Measurements from ENCODE around the gene MRGPRX1. TPM values are rescaled to one million over a fixed set of nuclear protein-coding genes. Genes with fewer than 3 reads are reported as not detected.

Gene MRGPRX1
- total and polyA plus RNA-seq, 2 experiments from 2014 or later: not detected

DNA sequence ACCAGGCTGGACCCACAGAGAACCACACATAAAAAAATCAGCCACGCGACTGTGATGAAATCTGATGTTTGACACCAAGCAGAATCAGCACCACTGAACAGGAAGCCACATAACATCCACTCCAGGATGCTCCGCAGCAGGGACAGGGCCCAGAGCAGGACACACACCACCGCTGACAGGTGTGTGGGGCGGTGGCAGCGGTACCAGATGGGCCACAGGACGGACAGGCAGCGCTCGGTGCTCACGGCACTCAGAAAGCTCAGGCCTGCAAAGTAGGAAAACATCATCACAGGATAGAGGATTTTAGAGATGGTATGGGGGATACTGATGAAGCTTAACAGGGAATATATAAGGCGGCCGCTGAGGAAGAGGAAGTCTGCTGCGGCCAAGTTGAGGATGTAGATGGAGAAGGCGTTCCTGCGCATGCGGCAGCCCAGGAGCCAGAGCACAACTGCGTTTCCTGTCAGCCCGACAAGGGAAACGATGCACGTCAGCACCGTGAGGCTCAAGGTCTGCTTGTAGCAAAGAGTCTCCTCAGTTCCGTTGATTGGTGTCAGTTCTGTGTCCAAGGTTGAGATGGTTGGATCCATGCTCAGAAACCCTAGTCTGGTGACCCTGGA lies 4.9 kb downstream of the MRGPRX1 start:
- no peak overlapping the region for H3K4me3 Mint-ChIP-seq
- no peak for ATAC-seq
- H3K9me2 ChIP-seq (ENCODE audit: insufficient read depth): peaks cover 8% of the 10 kb centered on the region; the same call in 1 of the 2 replicates
- H3K36me3 Mint-ChIP-seq (ENCODE audit: low read depth): no peaks in the 10 kb centered on the region
- H3K27me3 ChIP-seq (ENCODE audit: insufficient read depth): no peaks in the 10 kb centered on the region
- H3K4me1 ChIP-seq (ENCODE audit: insufficient read depth): peaks cover 9% of the 10 kb centered on the region; the same call in 1 of the 2 replicates
- H3K4me3 ChIP-seq: no peak overlapping the region
- no peaks in the 10 kb centered on the region for H3F3A ChIP-seq (replicated peaks; ENCODE audit: low read depth)
- H3K27ac ChIP-seq (ENCODE audit: low read depth): no peak overlapping the region
- no peak overlapping the region for H2AFZ ChIP-seq
- no peaks in the 10 kb centered on the region for H3K27me3 Mint-ChIP-seq (ENCODE audit: insufficient read depth, low read depth, poor library complexity)
- no peaks in the 10 kb centered on the region for H3K9me3 Mint-ChIP-seq
- DNase-seq (ENCODE audit: low spot score): no peak
- H3K4me2 ChIP-seq: no peak overlapping the region
- no peaks in the 10 kb centered on the region for H3K79me2 ChIP-seq (replicated peaks; ENCODE audit: insufficient read depth)
- no peaks in the 10 kb centered on the region for H4K20me1 ChIP-seq (replicated peaks; ENCODE audit: insufficient read depth)
- H3K27ac Mint-ChIP-seq: no peak overlapping the region
- peaks cover 5% of the 10 kb centered on the region; the same call in 1 of the 3 replicates for H3K4me1 Mint-ChIP-seq
- TF ChIP-seq ZNF114 (CRISPR knock-in tag; IDR thresholded peaks at IDR 0.05): no peak
- no peaks in the 10 kb centered on the region for H3K36me3 ChIP-seq (ENCODE audit: insufficient read depth)

DNA sequence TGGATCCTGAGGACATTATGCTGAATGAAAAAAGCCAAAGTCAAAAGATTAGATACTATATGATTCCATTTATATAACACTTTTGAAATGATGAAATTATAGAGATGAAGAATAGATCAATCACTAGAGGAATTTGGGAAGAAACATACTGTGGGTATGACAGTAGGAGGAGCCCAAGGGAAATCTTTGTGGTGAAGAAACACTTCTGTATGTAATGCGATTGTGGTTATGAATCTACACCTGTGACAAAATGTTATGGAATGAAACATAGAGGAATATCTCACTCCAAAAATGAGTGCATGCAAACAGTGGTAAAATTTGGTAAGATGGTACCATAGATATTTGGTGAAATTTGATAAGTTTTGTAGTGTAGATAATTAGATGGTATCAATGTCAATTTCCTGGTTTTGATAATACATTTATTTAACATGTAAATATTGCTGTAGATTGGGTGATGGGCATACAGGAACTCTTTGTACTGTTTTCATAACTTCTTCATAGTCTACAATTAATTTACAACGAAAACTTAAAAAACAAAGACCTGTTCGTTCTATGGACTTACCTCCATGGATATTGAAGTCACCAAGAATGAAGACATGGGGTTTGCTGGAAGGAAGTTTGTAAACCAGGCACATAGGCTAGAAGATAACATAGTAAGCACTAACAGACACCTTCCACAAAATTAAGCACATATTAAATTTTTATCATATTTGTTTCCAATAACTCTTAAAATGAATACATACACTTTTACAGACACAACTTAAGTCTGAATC lies 11.5 kb downstream of the MRGPRX1 start:
- H3K4me3 ChIP-seq: no peak overlapping the region
- no peak overlapping the region for H3K27ac ChIP-seq (ENCODE audit: low read depth)
- no peaks in the 10 kb centered on the region for H4K20me1 ChIP-seq (replicated peaks; ENCODE audit: insufficient read depth)
- no peaks in the 10 kb centered on the region for H3K27me3 ChIP-seq (ENCODE audit: insufficient read depth)
- H3K36me3 ChIP-seq (ENCODE audit: insufficient read depth): no peaks in the 10 kb centered on the region
- no peaks in the 10 kb centered on the region for H3K9me3 Mint-ChIP-seq
- H3K4me1 Mint-ChIP-seq: no peaks in the 10 kb centered on the region
- H3K79me2 ChIP-seq (replicated peaks; ENCODE audit: insufficient read depth): no peaks in the 10 kb centered on the region
- no peaks in the 10 kb centered on the region for H3K36me3 Mint-ChIP-seq (ENCODE audit: low read depth)
- no peak overlapping the region for H2AFZ ChIP-seq
- H3K9me2 ChIP-seq (ENCODE audit: insufficient read depth): no peaks in the 10 kb centered on the region
- no peak overlapping the region for H3K27ac Mint-ChIP-seq
- TF ChIP-seq, protein P1, sequence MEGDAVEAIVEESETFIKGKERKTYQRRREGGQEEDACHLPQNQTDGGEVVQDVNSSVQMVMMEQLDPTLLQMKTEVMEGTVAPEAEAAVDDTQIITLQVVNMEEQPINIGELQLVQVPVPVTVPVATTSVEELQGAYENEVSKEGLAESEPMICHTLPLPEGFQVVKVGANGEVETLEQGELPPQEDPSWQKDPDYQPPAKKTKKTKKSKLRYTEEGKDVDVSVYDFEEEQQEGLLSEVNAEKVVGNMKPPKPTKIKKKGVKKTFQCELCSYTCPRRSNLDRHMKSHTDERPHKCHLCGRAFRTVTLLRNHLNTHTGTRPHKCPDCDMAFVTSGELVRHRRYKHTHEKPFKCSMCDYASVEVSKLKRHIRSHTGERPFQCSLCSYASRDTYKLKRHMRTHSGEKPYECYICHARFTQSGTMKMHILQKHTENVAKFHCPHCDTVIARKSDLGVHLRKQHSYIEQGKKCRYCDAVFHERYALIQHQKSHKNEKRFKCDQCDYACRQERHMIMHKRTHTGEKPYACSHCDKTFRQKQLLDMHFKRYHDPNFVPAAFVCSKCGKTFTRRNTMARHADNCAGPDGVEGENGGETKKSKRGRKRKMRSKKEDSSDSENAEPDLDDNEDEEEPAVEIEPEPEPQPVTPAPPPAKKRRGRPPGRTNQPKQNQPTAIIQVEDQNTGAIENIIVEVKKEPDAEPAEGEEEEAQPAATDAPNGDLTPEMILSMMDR (conservative IDR thresholded peaks at IDR 0.05; ENCODE audit: low read depth in 2 of 2): no peak; a peak in 1 of 4 replicates
- TF ChIP-seq ZNF331 (CRISPR knock-in tag; IDR thresholded peaks at IDR 0.05; ENCODE audit: low read depth) (no peak), POLR2AphosphoS5 (IDR thresholded peaks at IDR 0.05; ENCODE audit: low read depth) (no peak), EZH2phosphoT487 (IDR thresholded peaks at IDR 0.05; ENCODE audit: unreplicated experiment) (no peak), JUNB (IDR thresholded peaks at IDR 0.05; ENCODE audit: unreplicated experiment) (no peak), NANOG (IDR thresholded peaks at IDR 0.05; ENCODE audit: borderline replicate concordance) (no peak)
- TF ChIP-seq, protein P2, sequence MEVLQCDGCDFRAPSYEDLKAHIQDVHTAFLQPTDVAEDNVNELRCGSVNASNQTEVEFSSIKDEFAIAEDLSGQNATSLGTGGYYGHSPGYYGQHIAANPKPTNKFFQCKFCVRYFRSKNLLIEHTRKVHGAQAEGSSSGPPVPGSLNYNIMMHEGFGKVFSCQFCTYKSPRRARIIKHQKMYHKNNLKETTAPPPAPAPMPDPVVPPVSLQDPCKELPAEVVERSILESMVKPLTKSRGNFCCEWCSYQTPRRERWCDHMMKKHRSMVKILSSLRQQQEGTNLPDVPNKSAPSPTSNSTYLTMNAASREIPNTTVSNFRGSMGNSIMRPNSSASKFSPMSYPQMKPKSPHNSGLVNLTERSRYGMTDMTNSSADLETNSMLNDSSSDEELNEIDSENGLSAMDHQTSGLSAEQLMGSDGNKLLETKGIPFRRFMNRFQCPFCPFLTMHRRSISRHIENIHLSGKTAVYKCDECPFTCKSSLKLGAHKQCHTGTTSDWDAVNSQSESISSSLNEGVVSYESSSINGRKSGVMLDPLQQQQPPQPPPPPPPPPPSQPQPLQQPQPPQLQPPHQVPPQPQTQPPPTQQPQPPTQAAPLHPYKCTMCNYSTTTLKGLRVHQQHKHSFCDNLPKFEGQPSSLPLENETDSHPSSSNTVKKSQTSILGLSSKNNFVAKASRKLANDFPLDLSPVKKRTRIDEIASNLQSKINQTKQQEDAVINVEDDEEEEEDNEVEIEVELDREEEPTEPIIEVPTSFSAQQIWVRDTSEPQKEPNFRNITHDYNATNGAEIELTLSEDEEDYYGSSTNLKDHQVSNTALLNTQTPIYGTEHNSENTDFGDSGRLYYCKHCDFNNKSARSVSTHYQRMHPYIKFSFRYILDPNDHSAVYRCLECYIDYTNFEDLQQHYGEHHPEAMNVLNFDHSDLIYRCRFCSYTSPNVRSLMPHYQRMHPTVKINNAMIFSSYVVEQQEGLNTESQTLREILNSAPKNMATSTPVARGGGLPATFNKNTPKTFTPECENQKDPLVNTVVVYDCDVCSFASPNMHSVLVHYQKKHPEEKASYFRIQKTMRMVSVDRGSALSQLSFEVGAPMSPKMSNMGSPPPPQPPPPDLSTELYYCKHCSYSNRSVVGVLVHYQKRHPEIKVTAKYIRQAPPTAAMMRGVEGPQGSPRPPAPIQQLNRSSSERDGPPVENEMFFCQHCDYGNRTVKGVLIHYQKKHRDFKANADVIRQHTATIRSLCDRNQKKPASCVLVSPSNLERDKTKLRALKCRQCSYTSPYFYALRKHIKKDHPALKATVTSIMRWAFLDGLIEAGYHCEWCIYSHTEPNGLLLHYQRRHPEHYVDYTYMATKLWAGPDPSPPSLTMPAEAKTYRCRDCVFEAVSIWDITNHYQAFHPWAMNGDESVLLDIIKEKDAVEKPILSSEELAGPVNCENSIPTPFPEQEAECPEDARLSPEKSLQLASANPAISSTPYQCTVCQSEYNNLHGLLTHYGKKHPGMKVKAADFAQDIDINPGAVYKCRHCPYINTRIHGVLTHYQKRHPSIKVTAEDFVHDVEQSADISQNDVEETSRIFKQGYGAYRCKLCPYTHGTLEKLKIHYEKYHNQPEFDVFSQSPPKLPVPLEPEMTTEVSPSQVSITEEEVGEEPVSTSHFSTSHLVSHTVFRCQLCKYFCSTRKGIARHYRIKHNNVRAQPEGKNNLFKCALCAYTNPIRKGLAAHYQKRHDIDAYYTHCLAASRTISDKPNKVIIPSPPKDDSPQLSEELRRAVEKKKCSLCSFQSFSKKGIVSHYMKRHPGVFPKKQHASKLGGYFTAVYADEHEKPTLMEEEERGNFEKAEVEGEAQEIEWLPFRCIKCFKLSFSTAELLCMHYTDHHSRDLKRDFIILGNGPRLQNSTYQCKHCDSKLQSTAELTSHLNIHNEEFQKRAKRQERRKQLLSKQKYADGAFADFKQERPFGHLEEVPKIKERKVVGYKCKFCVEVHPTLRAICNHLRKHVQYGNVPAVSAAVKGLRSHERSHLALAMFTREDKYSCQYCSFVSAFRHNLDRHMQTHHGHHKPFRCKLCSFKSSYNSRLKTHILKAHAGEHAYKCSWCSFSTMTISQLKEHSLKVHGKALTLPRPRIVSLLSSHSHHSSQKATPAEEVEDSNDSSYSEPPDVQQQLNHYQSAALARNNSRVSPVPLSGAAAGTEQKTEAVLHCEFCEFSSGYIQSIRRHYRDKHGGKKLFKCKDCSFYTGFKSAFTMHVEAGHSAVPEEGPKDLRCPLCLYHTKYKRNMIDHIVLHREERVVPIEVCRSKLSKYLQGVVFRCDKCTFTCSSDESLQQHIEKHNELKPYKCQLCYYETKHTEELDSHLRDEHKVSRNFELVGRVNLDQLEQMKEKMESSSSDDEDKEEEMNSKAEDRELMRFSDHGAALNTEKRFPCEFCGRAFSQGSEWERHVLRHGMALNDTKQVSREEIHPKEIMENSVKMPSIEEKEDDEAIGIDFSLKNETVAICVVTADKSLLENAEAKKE (CRISPR knock-in tag; IDR thresholded peaks at IDR 0.05): no peak
- TF ChIP-seq, protein P3, sequence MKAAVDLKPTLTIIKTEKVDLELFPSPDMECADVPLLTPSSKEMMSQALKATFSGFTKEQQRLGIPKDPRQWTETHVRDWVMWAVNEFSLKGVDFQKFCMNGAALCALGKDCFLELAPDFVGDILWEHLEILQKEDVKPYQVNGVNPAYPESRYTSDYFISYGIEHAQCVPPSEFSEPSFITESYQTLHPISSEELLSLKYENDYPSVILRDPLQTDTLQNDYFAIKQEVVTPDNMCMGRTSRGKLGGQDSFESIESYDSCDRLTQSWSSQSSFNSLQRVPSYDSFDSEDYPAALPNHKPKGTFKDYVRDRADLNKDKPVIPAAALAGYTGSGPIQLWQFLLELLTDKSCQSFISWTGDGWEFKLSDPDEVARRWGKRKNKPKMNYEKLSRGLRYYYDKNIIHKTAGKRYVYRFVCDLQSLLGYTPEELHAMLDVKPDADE (IDR thresholded peaks at IDR 0.05): no peak
- H3K27me3 Mint-ChIP-seq (ENCODE audit: insufficient read depth, low read depth, poor library complexity): peaks cover 2% of the 10 kb centered on the region
- H3K4me3 Mint-ChIP-seq: no peak overlapping the region
- no peak for DNase-seq (ENCODE audit: low spot score)
- no peaks in the 10 kb centered on the region for H3F3A ChIP-seq (replicated peaks; ENCODE audit: low read depth)
- no peak for ATAC-seq
- H3K4me1 ChIP-seq (ENCODE audit: insufficient read depth): no peaks in the 10 kb centered on the region
- H3K4me2 ChIP-seq: no peak overlapping the region
